GM12875 (cell line): ENCODE results near the gene CUBN.

Experiments used
- H3K4me3 ChIP-seq: one replicate; pipeline ENCODE4 v1.5.1; 2011; ENCODE audit warnings: low read depth, low read length, control low read depth
- TF ChIP-seq, protein P1 (sequence below): IDR thresholded peaks from 2 replicates; pipeline ENCODE4 v1.5.1; 2011; ENCODE audit warnings: low read depth, mild to moderate bottlenecking, control low read depth, inconsistent platforms, low read length, moderate library complexity, borderline replicate concordance; ENCODE audit not compliant: insufficient read depth

CUBN gene

GRCh38 chr10:17085011-17085725 is 44.4 kb downstream of the CUBN start:
- H3K4me3 ChIP-seq = no peak overlapping the region
- TF ChIP-seq, protein P1, sequence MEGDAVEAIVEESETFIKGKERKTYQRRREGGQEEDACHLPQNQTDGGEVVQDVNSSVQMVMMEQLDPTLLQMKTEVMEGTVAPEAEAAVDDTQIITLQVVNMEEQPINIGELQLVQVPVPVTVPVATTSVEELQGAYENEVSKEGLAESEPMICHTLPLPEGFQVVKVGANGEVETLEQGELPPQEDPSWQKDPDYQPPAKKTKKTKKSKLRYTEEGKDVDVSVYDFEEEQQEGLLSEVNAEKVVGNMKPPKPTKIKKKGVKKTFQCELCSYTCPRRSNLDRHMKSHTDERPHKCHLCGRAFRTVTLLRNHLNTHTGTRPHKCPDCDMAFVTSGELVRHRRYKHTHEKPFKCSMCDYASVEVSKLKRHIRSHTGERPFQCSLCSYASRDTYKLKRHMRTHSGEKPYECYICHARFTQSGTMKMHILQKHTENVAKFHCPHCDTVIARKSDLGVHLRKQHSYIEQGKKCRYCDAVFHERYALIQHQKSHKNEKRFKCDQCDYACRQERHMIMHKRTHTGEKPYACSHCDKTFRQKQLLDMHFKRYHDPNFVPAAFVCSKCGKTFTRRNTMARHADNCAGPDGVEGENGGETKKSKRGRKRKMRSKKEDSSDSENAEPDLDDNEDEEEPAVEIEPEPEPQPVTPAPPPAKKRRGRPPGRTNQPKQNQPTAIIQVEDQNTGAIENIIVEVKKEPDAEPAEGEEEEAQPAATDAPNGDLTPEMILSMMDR = no peak

- TF ChIP-seq, protein P1 = no peak
- no peak overlapping the region for H3K4me3 ChIP-seq
These were observed 45.4 kb downstream of the CUBN start for GRCh38 chr10:17084258-17084657.

DNA sequence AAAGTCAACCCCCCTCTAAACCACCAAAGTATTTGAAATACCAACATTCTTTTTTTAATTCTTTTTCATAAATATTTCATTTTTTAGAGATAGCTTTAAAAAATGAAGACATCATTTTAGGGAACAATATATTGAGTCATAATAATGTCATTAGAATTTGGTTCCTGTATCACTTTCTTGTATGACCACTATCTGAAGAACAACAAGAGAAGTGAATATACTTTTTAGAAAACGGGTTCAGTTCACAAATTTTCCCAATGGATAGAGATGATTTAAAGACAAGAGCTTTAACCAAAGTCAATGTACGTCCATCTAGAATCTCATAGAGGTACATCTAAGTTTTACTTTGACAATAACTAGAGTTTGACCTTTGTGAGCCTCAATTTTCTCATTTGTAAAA is 48.2 kb downstream of the CUBN start:
- TF ChIP-seq, protein P1 = no peak
- H3K4me3 ChIP-seq = no peak overlapping the region

GRCh38 chr10:17077890-17078289 is 51.7 kb downstream of the CUBN start:
- TF ChIP-seq, protein P1 = no peak
- no peak overlapping the region for H3K4me3 ChIP-seq

- no peak overlapping the region for H3K4me3 ChIP-seq
- TF ChIP-seq, protein P1 = no peak
These were observed 52.2 kb downstream of the CUBN start for GRCh38 chr10:17077346-17077781.

GRCh38 chr10:17076626-17077345 is 52.8 kb downstream of the CUBN start:
- no peak overlapping the region for H3K4me3 ChIP-seq
- TF ChIP-seq, protein P1 = no peak

- TF ChIP-seq, protein P1 = no peak
- H3K4me3 ChIP-seq = no peak overlapping the region
These were observed 53.9 kb downstream of the CUBN start for GRCh38 chr10:17075533-17076359.
